ENCODE measurements around the gene GTF2A1.

Gene GTF2A1

GRCh38 chr14:81129242-81129641 lies 91.5 kb downstream of the GTF2A1 start:
- DNase-seq = no peak

DNA sequence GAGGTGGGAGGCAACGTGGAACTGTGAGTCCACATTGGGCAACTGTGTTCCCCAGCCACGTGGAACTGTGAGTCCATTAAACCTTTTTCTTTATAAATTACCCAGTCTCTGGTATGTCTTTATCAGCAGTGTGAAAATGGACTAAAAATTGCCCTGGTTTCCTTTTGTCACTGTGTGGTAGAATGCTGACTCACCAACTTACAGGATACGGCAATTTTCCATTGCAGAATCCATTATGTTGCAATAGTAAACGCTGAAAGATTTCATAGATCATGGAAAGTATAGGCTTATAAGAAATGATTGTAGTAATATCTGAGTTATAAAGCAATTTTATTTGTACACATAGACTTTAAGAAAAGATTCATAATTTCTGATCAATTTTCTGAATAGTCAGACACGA lies 93.0 kb downstream of the GTF2A1 start:
- no peak for DNase-seq

DNA sequence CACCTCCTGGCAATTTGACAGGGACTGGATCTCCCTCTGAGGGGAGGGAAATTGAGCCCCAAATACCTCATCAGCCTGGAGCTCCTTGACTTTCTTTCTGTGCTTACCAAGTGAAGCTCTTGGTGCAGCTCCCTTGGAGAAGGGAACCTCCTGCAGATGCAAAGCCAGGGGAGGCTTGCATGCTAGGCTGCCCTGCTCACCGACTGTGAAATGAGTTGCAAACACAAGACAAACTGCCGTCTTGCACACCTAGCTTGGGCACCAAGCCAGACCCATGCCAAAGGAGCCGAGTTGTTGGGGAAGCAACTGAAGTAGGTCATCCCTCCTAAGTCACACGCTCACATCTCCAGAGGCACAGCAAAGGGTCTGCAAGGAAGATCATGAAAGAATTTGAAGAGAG lies 95.2 kb downstream of the GTF2A1 start:
- DNase-seq = no peak

Measured in activated T-cell treated with anti-CD3 and anti-CD28 coated beads, Interleukin-2, amount 50 U/mL, for 48 hours (primary cell).